HG03108 (cell line): ENCODE data around the gene ASIC4.

Source experiments
- ATAC-seq: cut with Tn5 transposase; IDR thresholded peaks from one replicate; pipeline ENCODE4 v1.9.1; 2021; ENCODE audit warnings: moderate library complexity; ENCODE audit not compliant: unreplicated experiment

The ASIC4 gene

DNA sequence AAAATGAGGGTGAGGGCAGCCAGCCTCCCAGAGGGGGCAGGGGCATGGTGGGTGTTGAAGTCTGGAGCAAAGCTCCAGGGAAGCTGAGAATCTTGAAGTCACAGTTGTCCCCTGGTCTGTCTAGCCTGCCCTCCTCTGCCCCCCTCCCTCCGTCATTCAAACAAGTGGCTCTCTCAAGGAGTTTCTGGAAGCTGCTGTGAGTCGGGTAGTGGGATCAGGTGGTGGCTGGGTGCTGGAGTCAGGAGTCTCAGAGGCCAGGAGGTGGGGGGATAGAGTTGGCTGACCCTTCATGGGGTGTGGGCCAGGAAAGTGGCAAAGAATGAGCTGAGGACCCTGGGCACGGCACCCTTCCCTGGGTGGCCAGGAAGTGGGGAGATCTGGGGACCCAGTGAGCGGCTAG, 495 bp upstream of the ASIC4 start:
- ATAC-seq, result no peak

DNA sequence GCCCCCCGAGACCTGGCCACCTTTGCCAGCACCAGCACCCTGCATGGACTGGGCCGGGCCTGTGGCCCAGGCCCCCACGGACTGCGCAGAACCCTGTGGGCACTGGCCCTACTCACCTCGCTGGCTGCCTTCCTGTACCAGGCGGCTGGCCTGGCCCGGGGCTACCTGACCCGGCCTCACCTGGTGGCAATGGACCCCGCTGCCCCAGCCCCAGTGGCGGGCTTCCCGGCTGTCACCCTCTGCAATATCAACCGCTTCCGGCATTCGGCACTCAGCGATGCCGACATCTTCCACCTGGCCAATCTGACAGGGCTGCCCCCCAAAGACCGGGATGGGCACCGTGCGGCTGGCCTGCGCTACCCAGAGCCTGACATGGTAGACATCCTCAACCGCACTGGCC, 554 bp downstream of the ASIC4 start:
- no peak for ATAC-seq

DNA sequence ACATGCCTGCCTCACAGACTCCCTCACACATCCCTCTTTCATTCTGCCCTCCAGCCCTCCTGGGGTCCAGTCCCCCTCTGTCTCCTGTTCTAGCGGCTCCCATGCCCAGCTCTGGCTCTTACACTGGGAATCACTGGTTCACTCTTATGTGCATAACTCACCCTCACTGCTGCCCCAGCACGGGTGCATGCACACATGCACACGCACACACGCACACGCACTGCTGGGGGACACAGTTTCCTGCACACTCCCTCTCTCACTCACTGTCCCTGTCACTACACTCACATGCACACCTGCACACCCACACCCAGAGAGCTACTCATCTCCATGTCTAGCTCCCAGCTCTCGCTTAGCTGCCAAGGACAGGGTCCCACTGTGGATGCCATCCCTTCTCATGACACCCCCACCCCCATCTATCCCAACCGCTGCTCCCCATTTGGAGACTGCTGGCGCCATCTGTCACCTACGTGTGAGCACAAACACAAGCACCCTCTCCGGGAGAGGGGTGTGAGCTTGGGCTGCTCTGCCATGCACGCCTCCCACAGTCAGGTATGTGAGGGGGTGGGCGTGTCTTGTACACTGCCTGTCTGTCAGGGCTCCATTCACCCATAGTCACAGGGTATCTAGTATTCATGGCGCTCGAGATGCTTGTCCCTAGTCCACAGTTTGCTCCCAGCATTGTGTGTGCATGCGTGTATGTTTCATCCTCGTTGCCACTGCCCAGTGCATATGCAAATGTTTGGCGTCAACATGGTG, 1.8 kb downstream of the ASIC4 start:
- ATAC-seq, result no peak

DNA sequence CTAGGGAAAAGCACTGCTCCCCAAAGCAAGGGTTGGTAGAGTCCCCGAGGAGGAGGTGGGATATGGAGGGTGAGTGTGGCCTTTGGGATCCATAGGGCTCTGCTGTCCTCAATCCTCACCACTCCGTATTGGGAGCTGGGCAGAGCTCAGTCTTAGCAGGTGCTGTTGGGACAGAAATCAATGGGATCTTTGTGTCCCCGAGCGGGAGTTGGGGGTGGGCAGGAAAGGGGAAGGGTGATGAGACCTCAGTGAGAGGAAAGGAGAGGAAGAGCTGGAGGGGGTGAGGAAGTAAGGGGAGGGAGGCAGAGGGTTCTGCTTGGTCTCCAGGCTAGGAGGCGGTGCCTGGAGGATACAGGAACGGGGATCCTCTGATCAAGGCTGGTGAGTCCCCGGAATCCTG, 2.6 kb downstream of the ASIC4 start:
- ATAC-seq, result no peak

DNA sequence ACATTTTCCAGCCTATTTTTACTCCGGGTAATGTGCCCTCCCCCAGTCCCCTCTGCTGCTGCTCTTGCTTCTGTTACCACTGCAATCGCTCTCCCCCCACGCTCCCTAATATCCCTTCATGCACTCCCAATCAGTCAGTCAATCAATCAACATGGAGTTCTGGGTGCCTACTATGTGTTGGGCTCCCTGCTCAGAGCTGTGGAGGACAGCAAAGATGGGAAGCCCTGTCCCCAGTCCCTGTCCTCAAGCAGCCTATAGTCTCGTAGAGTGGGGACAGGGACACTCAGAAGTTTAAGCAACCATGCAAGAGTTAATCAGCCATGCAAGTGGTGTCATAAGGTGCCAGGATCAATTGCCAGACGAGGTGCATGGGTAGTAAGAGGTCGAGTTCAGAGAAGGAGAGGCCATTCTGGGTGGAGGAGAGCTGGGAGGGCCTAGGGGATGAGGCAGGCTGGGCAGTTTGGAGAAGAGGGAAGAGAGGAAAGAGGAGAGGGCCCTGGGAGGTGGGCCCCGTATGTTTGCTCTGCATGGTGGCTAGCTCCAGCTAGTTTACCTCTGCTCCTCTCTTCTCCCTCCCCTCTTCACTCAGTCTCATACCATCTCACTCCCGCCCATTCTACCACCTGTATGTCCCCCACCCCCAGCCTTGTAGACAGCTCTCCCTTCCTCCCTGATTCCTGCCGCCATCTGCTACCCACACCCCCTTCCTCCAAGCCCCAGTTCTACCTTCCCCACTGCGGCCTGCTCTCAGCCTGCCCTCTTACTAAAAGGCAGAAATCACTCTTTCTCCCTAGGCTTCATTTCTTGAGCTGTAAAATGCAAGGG, 3.9 kb downstream of the ASIC4 start:
- ATAC-seq, result no peak

DNA sequence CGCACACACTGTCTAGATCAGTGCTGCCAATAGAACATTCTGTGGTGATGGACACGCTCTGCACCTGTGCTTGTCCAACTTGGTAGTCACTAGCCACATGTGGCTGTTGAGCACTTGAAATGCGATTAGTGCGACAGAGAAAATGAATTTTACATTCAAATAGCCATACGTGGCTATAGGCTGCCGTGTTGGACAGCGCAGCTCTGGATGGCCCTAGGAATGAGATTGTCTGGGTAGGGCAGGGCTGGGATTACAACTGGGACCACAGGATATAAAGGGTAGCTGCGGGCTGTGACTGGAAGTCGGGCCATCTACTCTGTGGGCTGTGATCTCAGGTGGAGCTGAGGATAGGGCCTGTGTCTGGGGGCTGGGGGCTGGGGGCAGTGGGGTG, 5.2 kb downstream of the ASIC4 start:
- no peak for ATAC-seq

DNA sequence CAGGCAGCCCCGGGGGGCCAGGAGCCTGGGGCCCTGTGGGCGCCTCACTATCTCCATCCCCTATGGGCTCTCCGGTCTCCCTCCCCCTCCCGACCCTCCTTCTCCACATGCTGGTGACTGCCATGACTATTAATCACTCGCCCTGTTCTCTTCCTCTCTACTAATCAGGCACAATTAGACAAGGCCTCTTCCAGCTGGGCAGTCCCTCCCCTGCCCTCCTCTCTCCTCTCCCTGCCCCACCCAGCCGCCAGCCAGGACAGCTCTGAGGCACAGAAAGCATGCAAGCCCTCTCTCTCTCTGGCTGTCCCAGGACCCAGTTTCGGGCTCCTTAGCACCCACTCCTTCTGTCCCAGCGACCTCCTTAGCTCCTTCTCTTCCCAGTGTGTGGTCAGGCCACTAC, 5.8 kb downstream of the ASIC4 start:
- no peak for ATAC-seq

DNA sequence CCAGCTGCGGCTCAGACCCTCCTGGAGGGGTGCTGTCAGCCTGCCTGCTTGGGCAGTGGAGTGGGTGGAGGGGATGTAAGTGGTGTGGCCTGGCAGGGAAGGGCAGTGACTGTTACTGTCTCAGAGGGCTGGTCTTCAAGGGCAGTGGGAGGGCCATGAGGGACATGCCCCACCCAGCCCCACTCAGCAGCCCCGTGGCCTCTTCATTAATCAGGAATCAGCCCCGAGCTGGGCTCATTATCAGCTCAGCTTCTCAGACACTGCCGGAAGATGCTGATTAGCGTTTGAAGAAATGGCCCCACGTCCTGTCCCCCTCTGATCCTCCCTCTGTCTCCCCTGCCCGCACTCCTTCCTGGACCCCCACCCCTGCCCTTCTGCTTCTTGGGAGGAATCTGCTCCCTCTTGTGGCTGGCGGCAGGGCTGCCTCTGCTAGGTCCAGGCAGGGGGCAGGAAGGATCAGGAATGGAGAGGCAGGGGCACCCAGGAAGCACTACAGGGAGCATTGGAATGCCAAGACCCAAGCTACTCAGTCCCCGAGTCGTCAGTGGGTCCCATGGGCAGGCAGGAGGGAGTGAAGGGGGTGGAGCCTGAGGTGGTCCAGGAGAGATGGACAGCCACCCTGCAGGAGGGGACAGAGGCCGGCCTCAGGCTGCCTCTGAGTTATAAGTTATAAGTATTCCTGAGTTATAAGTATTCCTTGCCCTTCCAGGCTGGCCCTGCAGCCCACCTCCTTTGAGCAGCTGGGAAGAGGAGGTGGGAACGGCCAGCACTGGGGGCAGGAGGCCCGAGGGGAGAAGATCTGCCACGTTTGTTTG, 7.0 kb downstream of the ASIC4 start:
- ATAC-seq, result no peak

DNA sequence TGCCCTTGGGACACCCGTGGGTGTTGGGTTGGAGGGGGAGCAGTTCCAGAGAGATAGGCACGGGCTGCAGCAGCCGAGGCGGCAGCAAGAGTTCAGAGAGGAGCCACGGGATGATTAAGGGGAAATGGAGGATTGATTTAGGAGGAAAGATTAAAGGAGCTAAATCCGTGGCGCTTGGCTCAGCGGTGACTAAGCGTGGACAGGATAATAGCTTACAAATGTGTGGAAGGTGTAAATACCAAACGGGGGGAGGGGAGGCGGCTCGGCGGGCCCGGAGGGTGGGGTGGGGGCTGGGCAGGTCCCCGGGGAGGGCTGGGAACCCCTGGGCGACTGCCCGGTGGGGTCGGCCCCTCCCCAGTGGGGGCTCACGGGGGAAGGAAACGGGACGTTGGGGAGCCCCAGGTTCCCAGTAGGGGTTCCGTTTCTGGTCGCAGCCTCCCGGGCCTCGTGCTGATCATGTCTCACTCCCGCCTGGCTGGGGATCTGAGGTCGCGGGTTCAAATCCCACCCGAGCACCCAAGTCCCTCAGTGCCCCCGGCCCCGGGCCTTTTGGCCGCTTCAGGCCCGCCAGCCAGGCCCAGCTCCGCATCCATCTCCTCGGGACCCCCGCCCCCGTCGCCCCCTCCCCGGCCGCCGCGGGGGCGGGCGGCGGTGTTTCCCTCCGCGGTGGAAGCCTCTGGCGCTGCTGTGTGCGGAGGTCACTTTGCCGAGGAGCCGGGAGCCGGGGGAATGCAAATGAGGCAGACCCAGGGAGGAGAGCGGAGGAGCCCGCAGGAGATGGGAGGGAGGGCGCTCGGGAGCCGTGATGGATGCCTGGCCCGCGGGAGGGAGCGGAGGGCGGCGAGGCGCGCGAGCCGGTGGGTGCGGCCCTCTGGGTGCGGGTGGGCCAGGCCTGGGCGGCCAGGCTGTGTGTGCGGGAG, 8.1 kb downstream of the ASIC4 start:
- ATAC-seq, result no peak

DNA sequence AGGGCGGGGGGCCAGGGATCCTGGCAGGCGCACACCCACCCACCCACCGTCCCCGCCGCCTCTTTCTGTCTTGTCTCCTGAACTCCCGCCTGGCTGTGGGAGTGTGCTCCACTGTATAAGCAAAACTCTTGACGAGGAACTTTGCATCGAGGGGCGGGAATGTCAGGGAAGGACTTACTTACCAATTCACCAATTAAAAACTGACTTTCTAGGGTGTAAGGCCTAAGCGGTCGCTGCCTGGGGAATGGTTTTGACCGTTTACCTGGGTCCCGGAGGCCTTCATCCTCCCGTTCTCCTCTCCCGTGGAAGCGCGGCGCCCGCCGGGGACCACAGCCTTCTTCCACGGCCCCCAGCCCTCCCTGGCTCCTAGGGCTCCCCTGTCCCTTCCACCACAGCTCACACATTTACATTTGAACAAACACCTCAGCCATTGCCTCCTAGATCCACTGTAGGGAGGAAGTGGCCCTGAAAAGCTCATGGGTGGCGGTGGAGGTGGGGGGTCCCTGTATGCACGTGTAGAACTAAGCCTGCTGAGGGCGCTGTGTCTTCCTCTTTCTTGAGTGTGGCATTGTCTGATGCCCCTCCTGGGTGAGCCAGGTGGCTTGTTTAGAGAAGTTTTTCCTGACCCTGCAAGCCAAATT, 8.9 kb downstream of the ASIC4 start:
- no peak for ATAC-seq

DNA sequence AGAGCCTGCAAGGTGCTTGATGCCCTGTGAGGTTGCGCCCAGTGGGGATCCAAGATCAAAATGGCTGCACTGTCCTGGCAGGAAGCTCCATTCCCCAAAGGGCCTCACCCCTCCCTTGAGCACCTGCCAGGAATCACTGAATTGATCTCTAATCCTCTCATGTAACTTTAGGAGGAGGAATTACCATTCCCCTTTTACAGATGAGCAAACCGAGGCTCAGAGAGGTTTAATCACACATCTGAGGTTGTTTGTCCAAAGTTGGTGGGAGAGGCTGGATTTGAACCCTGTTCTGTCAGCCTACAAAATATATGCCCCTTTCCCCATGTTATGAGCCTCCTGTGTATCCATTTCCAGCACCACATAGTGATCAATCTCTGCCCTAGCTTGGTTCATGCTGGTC, 10.5 kb downstream of the ASIC4 start:
- ATAC-seq, result no peak

DNA sequence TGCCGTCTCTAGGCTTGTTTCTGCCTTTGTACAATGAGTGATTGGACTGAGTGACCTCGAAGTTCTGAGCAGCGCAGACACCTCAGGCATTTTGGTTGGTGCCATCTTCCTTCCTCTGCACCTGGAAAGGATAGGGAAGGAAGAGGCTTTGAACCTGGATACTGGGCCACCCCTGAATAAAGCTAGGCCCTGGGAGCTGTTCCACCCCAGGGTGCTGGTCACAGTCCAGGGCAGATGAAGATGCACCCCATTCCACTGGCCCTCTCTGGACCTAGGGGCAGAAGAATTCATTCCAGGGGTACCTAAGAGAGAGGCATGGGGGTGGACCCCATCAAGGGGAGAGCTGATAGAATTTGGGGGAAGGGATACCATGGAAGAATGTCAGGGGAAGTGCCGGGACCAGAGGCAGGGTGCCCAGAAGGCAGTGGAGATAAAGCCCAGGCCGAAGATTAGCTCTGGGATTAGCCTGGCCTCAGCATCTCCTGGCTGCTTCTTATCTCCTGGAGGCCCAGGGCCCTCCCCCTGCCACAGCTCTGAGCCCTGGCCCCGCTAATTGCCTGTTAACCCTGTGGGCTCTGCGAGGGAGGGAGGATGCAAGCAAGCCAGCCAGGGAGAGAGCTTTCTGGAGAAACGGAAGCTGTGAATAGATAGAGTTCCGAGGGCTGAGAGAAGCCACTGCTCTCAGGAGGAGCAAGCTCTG, 11.4 kb downstream of the ASIC4 start:
- no peak for ATAC-seq

DNA sequence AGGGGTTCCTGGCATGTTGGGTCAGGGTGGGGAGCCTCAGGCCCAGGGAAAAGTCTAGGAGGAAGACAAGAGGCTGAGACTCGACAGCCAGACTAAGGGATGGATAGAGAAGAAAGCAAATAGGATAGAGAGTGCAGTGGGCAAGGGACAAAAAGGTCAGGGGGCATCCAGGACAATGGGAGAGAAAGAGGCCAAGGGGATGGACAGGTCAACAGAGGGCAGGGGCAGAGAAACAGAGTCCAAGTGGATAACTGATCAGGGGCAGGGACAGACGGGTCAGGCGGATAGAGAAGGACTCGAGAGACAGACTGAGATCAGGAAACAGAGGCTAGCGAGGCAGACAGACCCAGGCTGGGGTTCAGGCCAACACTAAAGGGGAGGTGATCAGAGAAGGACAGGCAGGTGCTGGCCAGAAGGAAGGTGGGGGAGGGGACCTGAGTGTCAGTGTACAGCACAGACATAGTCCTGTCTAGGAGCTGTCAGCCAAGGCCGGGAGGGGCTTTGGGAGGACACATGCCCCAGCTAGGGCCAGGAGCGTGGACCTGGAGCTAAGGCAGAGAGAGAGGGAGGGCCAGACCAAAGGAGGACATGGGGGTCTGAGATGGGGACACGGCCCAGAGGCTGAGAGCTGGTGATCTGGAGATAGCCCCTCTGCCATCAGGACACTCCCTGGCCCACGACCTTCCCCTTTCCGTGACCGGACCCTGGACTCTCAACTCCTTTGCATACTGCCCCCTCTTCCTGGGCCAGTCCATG, 12.2 kb downstream of the ASIC4 start:
- no peak for ATAC-seq

DNA sequence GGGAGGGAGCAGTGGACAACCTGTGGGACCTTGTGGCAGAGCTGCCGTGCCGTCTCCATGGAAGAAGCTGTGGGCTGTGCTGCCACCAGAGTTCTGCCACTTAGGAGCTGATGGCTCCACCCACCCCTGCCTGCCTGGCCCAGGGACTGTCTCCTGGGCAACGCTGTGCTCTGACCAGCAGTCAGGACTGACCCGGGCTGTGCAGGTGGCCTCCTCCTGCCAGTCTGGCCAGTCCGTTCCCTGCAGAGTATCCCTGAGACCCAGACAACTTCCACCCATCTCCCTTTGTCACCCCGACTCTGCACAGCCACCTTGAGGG, 12.8 kb downstream of the ASIC4 start:
- no peak for ATAC-seq

DNA sequence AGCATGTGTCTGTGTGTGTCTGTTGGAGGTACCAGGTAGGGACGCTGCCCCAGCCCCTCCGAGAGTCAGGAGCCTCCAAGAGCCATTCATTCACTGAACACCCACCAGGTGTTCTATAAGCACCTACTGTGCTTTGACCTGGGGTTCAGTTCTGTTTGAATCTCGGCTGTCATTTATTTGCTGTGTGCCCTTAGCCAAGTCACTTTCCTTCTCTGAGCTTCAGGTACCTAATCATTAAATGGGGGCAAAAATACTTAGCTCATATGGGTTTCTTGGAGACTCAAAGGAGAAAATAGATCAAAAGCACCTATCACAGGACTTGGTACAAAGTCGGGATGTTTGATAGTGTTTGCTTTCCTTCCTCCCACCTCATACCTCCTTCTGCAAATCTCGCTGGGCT, 13.2 kb downstream of the ASIC4 start:
- ATAC-seq, result no peak

DNA sequence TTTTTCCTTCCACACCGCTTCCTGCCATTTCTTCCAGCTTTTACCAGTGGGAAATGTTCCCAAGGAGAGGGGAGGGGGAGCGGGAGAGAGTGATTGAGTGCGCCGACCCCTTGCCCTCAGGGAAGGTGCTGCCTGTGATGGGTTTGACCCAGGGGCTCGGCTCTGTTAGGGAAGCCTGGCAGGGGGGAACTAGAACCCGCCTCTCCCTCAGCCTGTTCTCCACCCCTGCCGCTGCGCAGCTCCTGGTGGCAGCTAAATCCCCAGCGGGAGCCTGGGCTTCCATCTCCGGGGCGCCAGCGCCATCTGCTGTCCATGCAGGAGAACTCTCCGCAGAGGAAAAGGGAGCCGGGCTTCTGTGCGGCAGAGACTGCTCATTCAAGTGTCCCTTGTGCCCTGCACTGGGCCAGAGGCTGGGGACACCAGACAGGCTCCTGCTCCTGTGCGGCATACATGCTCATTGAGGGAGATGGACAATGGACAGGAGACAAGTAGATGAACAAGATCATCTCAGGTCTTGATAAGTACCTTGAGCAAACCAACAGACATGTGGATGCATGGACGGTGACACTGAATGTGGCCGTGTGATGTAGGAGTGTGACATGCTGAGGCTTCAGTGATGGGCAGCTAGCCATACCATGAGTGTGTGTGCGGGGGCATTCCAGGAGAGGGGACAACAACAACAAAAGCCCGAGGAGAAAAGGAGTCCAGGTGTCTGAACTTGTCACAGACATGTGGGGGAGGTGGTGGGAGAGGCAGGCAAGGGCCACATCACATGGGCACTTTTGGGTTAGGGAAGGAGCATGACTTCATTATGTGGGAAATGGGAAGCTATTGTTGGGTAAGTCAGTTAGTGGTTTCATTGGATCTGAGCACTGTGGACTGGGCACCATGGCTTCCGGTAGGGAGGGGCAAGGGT, 16.0 kb downstream of the ASIC4 start:
- ATAC-seq, result peak; percentile 83

DNA sequence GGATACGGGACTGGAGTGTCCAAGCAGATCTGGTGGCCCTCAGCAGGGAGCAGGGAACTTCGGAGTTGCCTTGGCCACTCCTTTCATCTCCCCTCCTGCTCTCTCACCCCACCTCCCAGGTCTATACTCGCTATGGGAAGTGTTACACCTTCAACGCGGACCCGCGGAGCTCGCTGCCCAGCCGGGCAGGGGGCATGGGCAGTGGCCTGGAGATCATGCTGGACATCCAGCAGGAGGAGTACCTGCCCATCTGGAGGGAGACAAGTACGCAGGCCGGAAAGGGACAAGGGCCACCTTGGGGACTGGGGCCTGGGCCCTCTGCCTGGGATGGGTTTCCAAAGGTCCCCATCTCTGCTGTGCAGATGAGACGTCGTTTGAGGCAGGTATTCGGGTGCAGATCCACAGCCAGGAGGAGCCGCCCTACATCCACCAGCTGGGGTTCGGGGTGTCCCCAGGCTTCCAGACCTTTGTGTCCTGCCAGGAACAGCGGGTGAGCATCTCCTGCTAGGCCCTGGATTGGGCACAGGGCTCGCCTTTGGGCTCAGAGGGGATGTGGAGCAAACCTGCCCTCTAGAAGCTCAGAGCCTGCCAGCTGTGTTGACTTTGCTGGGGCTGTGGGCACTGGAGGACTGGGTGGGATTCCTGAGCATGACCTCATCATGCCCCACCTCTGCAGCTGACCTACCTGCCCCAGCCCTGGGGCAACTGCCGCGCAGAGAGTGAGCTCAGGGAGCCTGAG, 17.5 kb downstream of the ASIC4 start:
- no peak for ATAC-seq

DNA sequence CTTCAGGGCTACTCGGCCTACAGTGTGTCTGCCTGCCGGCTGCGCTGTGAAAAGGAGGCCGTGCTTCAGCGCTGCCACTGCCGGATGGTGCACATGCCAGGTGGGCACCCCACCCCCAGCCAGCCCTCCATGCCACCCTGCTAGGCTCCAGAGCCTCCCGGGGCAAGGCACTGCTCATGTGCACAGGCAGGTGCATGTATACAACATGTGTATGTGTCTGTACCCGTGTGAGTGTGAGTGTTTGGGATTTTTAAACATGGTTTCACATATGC, 18.0 kb downstream of the ASIC4 start:
- ATAC-seq, result no peak
